Measurements from ENCODE around the gene HES2. TPM values are rescaled to one million over a fixed set of nuclear protein-coding genes. Genes with fewer than 3 reads are reported as not detected.
"Not testable (repeated sequence)": the region's sequence is repeated elsewhere in the genome, so short reads cannot be mapped to it uniquely, and the experiment has no call there.

HES2 gene
- total and polyA plus RNA-seq, 2 experiments from 2014 or later = 1.6 to 2.1 TPM

DNA sequence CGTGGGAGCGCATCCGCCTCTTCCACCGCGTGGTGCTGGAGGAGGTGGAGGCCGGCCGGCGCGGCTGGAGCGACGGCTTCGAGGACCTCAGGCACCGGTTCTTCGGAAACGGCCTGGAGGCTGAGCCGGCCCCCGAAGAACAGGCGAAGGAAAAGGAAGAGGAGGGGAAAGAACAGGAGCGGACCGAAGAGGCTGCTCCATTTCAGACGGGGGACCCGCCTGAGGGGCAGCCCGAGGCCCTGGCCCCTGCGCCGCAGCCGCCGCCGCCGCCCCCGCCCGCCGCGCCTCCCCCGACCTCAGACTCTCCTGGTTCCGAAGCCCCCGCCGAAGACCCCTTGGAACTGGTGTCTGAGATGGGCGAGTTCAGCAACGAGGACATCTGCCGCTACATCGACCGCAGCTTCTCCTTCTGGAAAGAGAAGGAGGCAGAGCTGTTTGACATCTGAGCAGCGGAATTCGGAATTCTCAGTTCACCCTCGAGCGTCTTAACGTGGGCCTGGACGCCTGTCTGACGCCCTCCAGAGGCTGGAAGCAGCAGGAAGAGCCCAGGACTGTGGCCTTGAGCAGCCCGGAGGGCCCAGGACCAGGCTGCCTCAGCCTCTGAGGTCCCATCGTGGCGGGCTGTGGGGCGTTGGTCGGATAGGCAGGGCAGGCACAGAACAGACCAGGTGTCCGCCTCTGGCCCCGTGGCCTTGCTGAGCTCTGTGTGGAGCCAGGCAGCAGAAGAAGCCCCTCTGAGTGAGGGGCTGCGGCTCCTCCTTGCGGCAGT is 36.2 kb upstream of the HES2 start:
- H3K4me3 Mint-ChIP-seq; H3K27ac ChIP-seq (ENCODE audit: low read depth); H3K79me2 ChIP-seq (replicated peaks; ENCODE audit: insufficient read depth); H3K36me3 ChIP-seq (ENCODE audit: insufficient read depth); H3K36me3 Mint-ChIP-seq (ENCODE audit: low read depth); H3K9me2 ChIP-seq (ENCODE audit: insufficient read depth); H4K20me1 ChIP-seq (replicated peaks; ENCODE audit: insufficient read depth); H3K27ac Mint-ChIP-seq; H3K9me3 Mint-ChIP-seq; H3K4me1 ChIP-seq (ENCODE audit: insufficient read depth): not testable (repeated sequence)
- Histone ChIP-seq H3F3A (replicated peaks; ENCODE audit: low read depth) (peaks cover 11% of the 10 kb centered on the region; the same call in 1 of the 2 replicates), H2AFZ (peak overlapping the region; percentile 69; the same call in 1 of the 2 replicates), H3K4me3 (peak overlapping the region; percentile 45; the same call in 1 of the 2 replicates), H3K4me2 (peak overlapping the region; percentile 70), H3K27me3 (ENCODE audit: insufficient read depth) (peaks cover 38% of the 10 kb centered on the region)
- ATAC-seq = peak; percentile 13
- peaks cover 37% of the 10 kb centered on the region for H3K27me3 Mint-ChIP-seq (ENCODE audit: insufficient read depth, low read depth, poor library complexity)
- DNase-seq (ENCODE audit: low spot score) = peak; percentile 55
- H3K4me1 Mint-ChIP-seq = peaks cover 31% of the 10 kb centered on the region
- TF ChIP-seq, protein P1, sequence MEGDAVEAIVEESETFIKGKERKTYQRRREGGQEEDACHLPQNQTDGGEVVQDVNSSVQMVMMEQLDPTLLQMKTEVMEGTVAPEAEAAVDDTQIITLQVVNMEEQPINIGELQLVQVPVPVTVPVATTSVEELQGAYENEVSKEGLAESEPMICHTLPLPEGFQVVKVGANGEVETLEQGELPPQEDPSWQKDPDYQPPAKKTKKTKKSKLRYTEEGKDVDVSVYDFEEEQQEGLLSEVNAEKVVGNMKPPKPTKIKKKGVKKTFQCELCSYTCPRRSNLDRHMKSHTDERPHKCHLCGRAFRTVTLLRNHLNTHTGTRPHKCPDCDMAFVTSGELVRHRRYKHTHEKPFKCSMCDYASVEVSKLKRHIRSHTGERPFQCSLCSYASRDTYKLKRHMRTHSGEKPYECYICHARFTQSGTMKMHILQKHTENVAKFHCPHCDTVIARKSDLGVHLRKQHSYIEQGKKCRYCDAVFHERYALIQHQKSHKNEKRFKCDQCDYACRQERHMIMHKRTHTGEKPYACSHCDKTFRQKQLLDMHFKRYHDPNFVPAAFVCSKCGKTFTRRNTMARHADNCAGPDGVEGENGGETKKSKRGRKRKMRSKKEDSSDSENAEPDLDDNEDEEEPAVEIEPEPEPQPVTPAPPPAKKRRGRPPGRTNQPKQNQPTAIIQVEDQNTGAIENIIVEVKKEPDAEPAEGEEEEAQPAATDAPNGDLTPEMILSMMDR (conservative IDR thresholded peaks at IDR 0.05; ENCODE audit: low read depth in 2 of 2) = peak; percentile 30 to 49; a peak in 3 of 4 replicates

DNA sequence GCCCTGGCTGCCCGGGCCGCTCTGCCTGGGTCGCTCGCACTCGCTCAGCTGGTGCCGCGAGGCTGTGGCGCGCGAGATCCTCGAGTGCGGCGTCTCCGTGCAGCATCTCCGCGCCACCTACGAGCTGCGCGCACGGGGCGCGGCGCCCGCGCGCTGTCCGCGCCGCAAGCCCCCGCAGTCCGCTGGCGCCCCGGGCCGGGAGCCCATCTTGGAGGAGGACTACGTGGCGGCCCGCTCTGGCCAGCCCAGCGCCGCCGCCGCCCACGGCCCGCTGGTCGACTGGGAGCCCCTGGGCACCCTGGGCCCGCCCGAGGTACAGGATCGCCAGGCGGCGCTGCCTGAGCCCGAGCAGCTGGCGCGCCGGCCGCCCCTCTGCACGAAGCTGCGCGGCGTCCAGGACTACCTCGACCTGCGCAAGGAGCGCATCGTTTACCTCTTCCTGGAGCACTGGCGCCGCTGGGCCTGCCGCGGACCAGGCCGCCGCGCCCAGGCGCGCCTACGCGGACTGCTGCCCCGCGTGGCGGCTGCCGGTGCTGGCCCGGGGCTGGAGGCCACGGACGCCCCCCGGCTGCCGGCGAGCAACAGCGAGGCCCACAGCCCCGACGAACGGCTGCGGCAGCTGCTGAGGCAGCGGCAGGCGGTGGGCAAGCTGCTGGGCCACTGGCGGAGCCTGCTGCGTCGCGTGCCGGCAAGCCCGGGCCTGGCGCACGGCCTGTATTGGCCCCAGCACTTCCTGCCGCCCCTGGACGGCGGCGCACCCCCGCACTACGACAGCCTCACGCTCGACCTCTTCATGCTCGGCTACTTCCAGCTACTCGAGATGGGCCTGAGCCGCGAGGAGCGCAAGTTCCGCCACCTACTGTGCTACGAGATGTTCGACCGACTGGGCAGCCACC is 35.4 kb upstream of the HES2 start:
- Histone ChIP-seq H2AFZ (peak overlapping the region; percentile 69; the same call in 1 of the 2 replicates), H3K27me3 (ENCODE audit: insufficient read depth) (peaks cover 38% of the 10 kb centered on the region), H3K4me1 (ENCODE audit: insufficient read depth) (peaks cover under 1% of the 10 kb centered on the region; the same call in 1 of the 2 replicates), H3F3A (replicated peaks; ENCODE audit: low read depth) (peaks cover 9% of the 10 kb centered on the region; the same call in 1 of the 2 replicates), H3K4me2 (peak overlapping the region; percentile 70), H3K27ac (ENCODE audit: low read depth) (no peak overlapping the region), H4K20me1 (replicated peaks; ENCODE audit: insufficient read depth) (no peaks in the 10 kb centered on the region), H3K9me2 (ENCODE audit: insufficient read depth) (no peaks in the 10 kb centered on the region), H3K4me3 (peak overlapping the region; percentile 45; the same call in 1 of the 2 replicates), H3K79me2 (replicated peaks; ENCODE audit: insufficient read depth) (no peaks in the 10 kb centered on the region), H3K36me3 (ENCODE audit: insufficient read depth) (no peaks in the 10 kb centered on the region)
- peak; percentile 76 for DNase-seq (ENCODE audit: low spot score)
- Mint-ChIP-seq H3K27ac (no peak overlapping the region), H3K36me3 (ENCODE audit: low read depth) (peaks cover 8% of the 10 kb centered on the region; the same call in 2 of the 3 replicates), H3K4me1 (peaks cover 30% of the 10 kb centered on the region), H3K27me3 (ENCODE audit: insufficient read depth, low read depth, poor library complexity) (peaks cover 40% of the 10 kb centered on the region), H3K4me3 (no peak overlapping the region), H3K9me3 (no peaks in the 10 kb centered on the region)
- TF ChIP-seq POLR2AphosphoS5 (IDR thresholded peaks at IDR 0.05; ENCODE audit: low read depth) (peak; percentile 36; the same call in 1 of the 2 replicates), ZNF331 (CRISPR knock-in tag; IDR thresholded peaks at IDR 0.05; ENCODE audit: low read depth) (no peak)
- TF ChIP-seq, protein P1 (conservative IDR thresholded peaks at IDR 0.05; ENCODE audit: low read depth in 2 of 2) = peak; percentile 17 to 38; a peak in 1 of 4 replicates
- ATAC-seq = peak; percentile 41

DNA sequence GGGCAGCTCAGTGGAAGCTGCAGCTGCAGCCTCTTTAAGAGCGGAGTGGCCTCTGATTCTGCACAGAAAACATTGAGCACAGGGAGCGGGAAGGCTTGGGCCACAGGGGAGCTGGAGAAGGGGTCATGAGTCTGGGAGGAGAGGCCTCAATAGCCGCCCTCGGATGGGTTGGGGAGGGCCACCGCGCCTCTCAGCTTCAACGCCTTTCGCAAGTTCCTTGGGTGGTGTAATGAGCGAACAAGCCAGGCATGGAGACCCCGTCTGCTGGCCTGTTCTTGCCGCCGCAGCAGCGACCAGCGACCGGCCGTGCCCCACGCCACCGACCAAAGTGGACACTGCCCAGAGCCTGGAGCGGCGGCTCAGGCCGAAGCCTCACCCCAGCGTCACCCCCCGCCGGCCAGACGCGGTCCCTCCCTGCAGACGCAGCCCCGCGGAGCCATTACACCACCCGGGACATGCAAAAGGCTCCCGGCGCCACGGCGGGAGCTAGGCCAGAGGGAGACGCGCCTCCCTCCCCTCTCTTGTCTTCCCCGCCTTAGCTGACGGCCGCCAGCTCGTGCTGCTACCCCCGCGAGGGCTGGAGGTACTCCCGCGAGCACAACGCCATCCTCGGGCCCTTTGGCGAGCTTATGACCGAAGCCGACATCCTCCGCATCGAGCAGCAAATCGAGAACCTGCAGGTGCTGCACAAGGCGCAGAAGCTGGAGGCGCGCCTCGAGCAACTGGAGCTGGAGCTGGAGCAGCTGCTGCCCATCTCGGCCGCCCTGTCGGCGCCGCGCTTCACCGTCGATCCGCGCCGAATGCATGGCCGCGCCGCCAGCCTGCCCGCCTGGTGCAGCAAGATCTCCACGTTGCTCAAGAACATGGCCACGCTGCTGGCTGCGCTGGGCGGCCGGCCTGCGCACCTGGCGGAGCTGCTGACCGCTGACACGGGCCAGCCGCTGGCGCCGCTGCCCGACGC is 34.5 kb upstream of the HES2 start:
- not testable (repeated sequence) for H3K36me3 ChIP-seq (ENCODE audit: insufficient read depth); H3K27ac Mint-ChIP-seq; H4K20me1 ChIP-seq (replicated peaks; ENCODE audit: insufficient read depth); H3K79me2 ChIP-seq (replicated peaks; ENCODE audit: insufficient read depth); H3K36me3 Mint-ChIP-seq (ENCODE audit: low read depth); H3K27ac ChIP-seq (ENCODE audit: low read depth); H3K4me1 ChIP-seq (ENCODE audit: insufficient read depth); H3K9me3 Mint-ChIP-seq; H3K9me2 ChIP-seq (ENCODE audit: insufficient read depth); H2AFZ ChIP-seq; H3F3A ChIP-seq (replicated peaks; ENCODE audit: low read depth)
- peak overlapping the region; percentile 45; the same call in 1 of the 2 replicates for H3K4me3 ChIP-seq
- peaks cover 38% of the 10 kb centered on the region for H3K27me3 ChIP-seq (ENCODE audit: insufficient read depth)
- Mint-ChIP-seq H3K4me1 (peaks cover 31% of the 10 kb centered on the region), H3K27me3 (ENCODE audit: insufficient read depth, low read depth, poor library complexity) (peaks cover 41% of the 10 kb centered on the region), H3K4me3 (peak overlapping the region; percentile 42; the same call in 1 of the 3 replicates)
- ATAC-seq (peak; percentile 9), DNase-seq (ENCODE audit: low spot score) (peak; percentile 62)
- peak overlapping the region; percentile 70; the same call in 1 of the 2 replicates for H3K4me2 ChIP-seq
